Mesenchymal stem cell (in vitro differentiated cells and primary cell): ENCODE results near the gene BCL10.

Experiments used
- DNase-seq: peaks from one replicate; pipeline ENCODE4 v3.0.0-alpha.2; 2013
- H2AFZ ChIP-seq: one replicate; pipeline ENCODE4 v1.6.1; 2013; ENCODE audit warnings: low read depth, mild to moderate bottlenecking, control low read depth, inconsistent platforms, low read length, moderate library complexity
- H2AK5ac ChIP-seq: 2 replicates; pipeline ENCODE4 v1.6.1; 2013; ENCODE audit warnings: low read length, moderate library complexity, mild to moderate bottlenecking, inconsistent platforms; ENCODE audit not compliant: severe bottlenecking
- H2BK120ac ChIP-seq: one replicate; pipeline ENCODE4 v1.6.1; 2013; ENCODE audit warnings: low read depth, mild to moderate bottlenecking, inconsistent platforms, low read length, moderate library complexity
- H2BK12ac ChIP-seq, 2 experiments: one replicate each; pipeline ENCODE4 v1.6.1; 2013; ENCODE audit warnings: inconsistent platforms in 2 of 2, low read length in 2 of 2, mild to moderate bottlenecking in 2 of 2, moderate library complexity in 2 of 2, control low read depth in 1 of 2
- H2BK15ac ChIP-seq: one replicate; pipeline ENCODE4 v1.6.1; 2013; ENCODE audit warnings: mild to moderate bottlenecking, low read depth, inconsistent platforms; ENCODE audit not compliant: poor library complexity, severe bottlenecking
- H2BK5ac ChIP-seq: 2 replicates; pipeline ENCODE4 v1.6.1; 2013; ENCODE audit warnings: low read depth, mild to moderate bottlenecking, low read length, control low read depth, inconsistent platforms; ENCODE audit not compliant: poor library complexity, severe bottlenecking
- H3K14ac ChIP-seq, 2 experiments: one replicate each; pipeline ENCODE4 v1.6.1; 2013; ENCODE audit warnings: inconsistent platforms in 2 of 2, low read length in 2 of 2, control low read depth in 1 of 2, mild to moderate bottlenecking in 1 of 2, moderate library complexity in 1 of 2
- H3K18ac ChIP-seq, 2 experiments: one replicate each; pipeline ENCODE4 v1.6.1; 2013; ENCODE audit warnings: inconsistent platforms in 2 of 2, low read length in 2 of 2, control low read depth in 1 of 2, low read depth in 1 of 2, mild to moderate bottlenecking in 1 of 2
- H3K23ac ChIP-seq, 2 experiments: one replicate each; pipeline ENCODE4 v1.6.1; 2013; ENCODE audit warnings: inconsistent platforms in 2 of 2, low read length in 2 of 2, mild to moderate bottlenecking in 2 of 2, moderate library complexity in 2 of 2, control low read depth in 1 of 2
- H3K27ac ChIP-seq: 2 replicates; pipeline ENCODE4 v1.5.1; 2013; ENCODE audit warnings: mild to moderate bottlenecking, moderate library complexity, low read length, control low read depth, inconsistent platforms; ENCODE audit not compliant: poor library complexity, severe bottlenecking
- H3K27me3 ChIP-seq, 2 experiments: 2 replicates each; pipeline versions ENCODE4 v1.6.1 to v1.7.0; 2013; ENCODE audit warnings: low read length in 2 of 2, mild to moderate bottlenecking in 2 of 2, moderate library complexity in 2 of 2, control low read depth in 1 of 2, inconsistent platforms in 1 of 2; ENCODE audit not compliant: control insufficient read depth in 1 of 2, insufficient read depth in 1 of 2
- H3K36me3 ChIP-seq, 2 experiments: 2 replicates each; pipeline versions ENCODE4 v1.6.1 to v1.7.0; 2013; ENCODE audit warnings: low read length in 2 of 2, control low read depth in 1 of 2, inconsistent platforms in 1 of 2, low read depth in 1 of 2, mild to moderate bottlenecking in 1 of 2; ENCODE audit not compliant: insufficient read depth in 2 of 2, control insufficient read depth in 1 of 2
- H3K4ac ChIP-seq, 2 experiments: one replicate each; pipeline ENCODE4 v1.6.1; 2013; ENCODE audit warnings: inconsistent platforms in 2 of 2, low read length in 2 of 2, mild to moderate bottlenecking in 2 of 2, moderate library complexity in 2 of 2, control low read depth in 1 of 2, low read depth in 1 of 2
- H3K4me1 ChIP-seq: 2 replicates; pipeline ENCODE4 v1.6.1; 2013; ENCODE audit warnings: low read depth, low read length, control low read depth; ENCODE audit not compliant: control insufficient read depth, insufficient read depth
- H3K4me2 ChIP-seq: 2 replicates; pipeline ENCODE4 v1.6.1; 2013; ENCODE audit warnings: low read length, mild to moderate bottlenecking, inconsistent platforms; ENCODE audit not compliant: poor library complexity, severe bottlenecking
- H3K4me3 ChIP-seq, 2 experiments: 2 replicates each; pipeline versions ENCODE4 v1.5.1 to v1.7.0; 2013; ENCODE audit warnings: low read length in 2 of 2, mild to moderate bottlenecking in 2 of 2, control low read depth in 1 of 2, low read depth in 1 of 2; ENCODE audit not compliant: insufficient read depth in 1 of 2
- H3K79me1 ChIP-seq: replicated peaks from 2 replicates; pipeline ENCODE4 v1.6.1; 2013; ENCODE audit warnings: mild to moderate bottlenecking, control low read depth, low read length, inconsistent platforms; ENCODE audit not compliant: poor library complexity, severe bottlenecking
- H3K9ac ChIP-seq: 2 replicates; pipeline ENCODE4 v1.7.0; 2013; ENCODE audit warnings: mild to moderate bottlenecking, low read length, moderate library complexity
- H3K9me3 ChIP-seq: 2 replicates; pipeline ENCODE4 v1.7.0; 2013; ENCODE audit warnings: mild to moderate bottlenecking, low read length; ENCODE audit not compliant: control insufficient read depth
- H4K8ac ChIP-seq: one replicate; pipeline ENCODE4 v1.6.1; 2013; ENCODE audit warnings: inconsistent platforms, mild to moderate bottlenecking, low read length, moderate library complexity
- H4K91ac ChIP-seq: one replicate; pipeline ENCODE4 v1.6.1; 2013; ENCODE audit warnings: mild to moderate bottlenecking, low read length, inconsistent platforms
- WGBS: methylation state at CpG from one replicate; pipeline ENCODE4 v1.1.7; 2013; ENCODE audit warnings: mixed read lengths; 5-methylcytosine and 5-hydroxymethylcytosine counted together

The BCL10 gene

GRCh38 chr1:85279458-85280080 is 3.1 kb upstream of the BCL10 start:
- no peak overlapping the region for H3K23ac ChIP-seq
- no peaks in the 10 kb centered on the region for H3K9me3 ChIP-seq
- peak overlapping the region in 1 of 2 experiments; percentile 61 for H3K4me3 ChIP-seq
- peak overlapping the region; percentile 94 for H4K91ac ChIP-seq
- no peak overlapping the region for H2AFZ ChIP-seq
- peak overlapping the region; percentile 0 to 48 for H3K4ac ChIP-seq
- DNase-seq: no peak
- no peak overlapping the region for H2BK5ac ChIP-seq
- H3K18ac ChIP-seq: peak overlapping the region; percentile 70 to 82
- no peak overlapping the region for H2BK15ac ChIP-seq
- H2AK5ac ChIP-seq: peak overlapping the region; percentile 17
- peak overlapping the region; percentile 49 for H4K8ac ChIP-seq
- H3K36me3 ChIP-seq: peaks cover 0 to 2% of the 10 kb centered on the region in 2 experiments
- 92% methylated on average over 8 of the region's 10 CpGs for WGBS
- peak overlapping the region; percentile 70 for H3K9ac ChIP-seq
- peak overlapping the region; percentile 82 for H3K27ac ChIP-seq
- no peaks in the 10 kb centered on the region for H3K27me3 ChIP-seq
- peaks cover 12% of the 10 kb centered on the region for H3K79me1 ChIP-seq
- peak overlapping the region; percentile 83 to 97 for H2BK12ac ChIP-seq
- no peak overlapping the region for H3K14ac ChIP-seq
- H3K4me1 ChIP-seq: peaks cover 16% of the 10 kb centered on the region
- peak overlapping the region; percentile 9 for H2BK120ac ChIP-seq
- no peak overlapping the region for H3K4me2 ChIP-seq

GRCh38 chr1:85278853-85279314 is 2.5 kb upstream of the BCL10 start:
- Histone ChIP-seq H4K8ac (peak overlapping the region; percentile 49), H2BK5ac (no peak overlapping the region), H3K79me1 (peaks cover 6% of the 10 kb centered on the region), H2AFZ (no peak overlapping the region), H3K4me3 (peak overlapping the region in 1 of 2 experiments; percentile 61), H3K4ac (peak overlapping the region; percentile 0 to 25), H2BK15ac (no peak overlapping the region), H3K36me3 (peaks cover under 1% of the 10 kb centered on the region in 2 experiments), H2AK5ac (no peak overlapping the region), H2BK12ac (peak overlapping the region in 1 of 2 experiments; percentile 97), H3K27me3 (no peaks in the 10 kb centered on the region), H3K9me3 (no peaks in the 10 kb centered on the region), H3K18ac (peak overlapping the region; percentile 70 to 82), H3K23ac (no peak overlapping the region), H3K9ac (peak overlapping the region; percentile 70), H3K27ac (peak overlapping the region; percentile 82), H3K14ac (no peak overlapping the region), H3K4me2 (no peak overlapping the region), H3K4me1 (peaks cover 14% of the 10 kb centered on the region), H4K91ac (peak overlapping the region; percentile 94), H2BK120ac (peak overlapping the region; percentile 9)
- whole genome bisulfite sequencing: 0% methylated on average over 2 of the region's 2 CpGs
- DNase-seq: peak; percentile 97

GRCh38 chr1:85277802-85278201 is 1.4 kb upstream of the BCL10 start:
- Histone ChIP-seq H3K14ac (no peak overlapping the region), H2BK12ac (no peak overlapping the region), H3K27me3 (no peaks in the 10 kb centered on the region), H4K91ac (no peak overlapping the region), H3K27ac (no peak overlapping the region), H2BK5ac (no peak overlapping the region), H3K23ac (no peak overlapping the region), H3K79me1 (peaks cover 3% of the 10 kb centered on the region), H2BK120ac (no peak overlapping the region), H3K4me1 (peaks cover 9% of the 10 kb centered on the region), H4K8ac (no peak overlapping the region), H3K4ac (no peak overlapping the region), H2BK15ac (no peak overlapping the region), H3K4me2 (no peak overlapping the region), H2AFZ (no peak overlapping the region), H3K36me3 (peaks cover 0 to 9% of the 10 kb centered on the region in 2 experiments), H3K9ac (no peak overlapping the region), H3K9me3 (no peaks in the 10 kb centered on the region), H3K18ac (no peak overlapping the region), H3K4me3 (no peak overlapping the region), H2AK5ac (peak overlapping the region; percentile 88)
- 94% methylated on average over 3 of the region's 4 CpGs for WGBS
- DNase-seq: peak; percentile 68

GRCh38 chr1:85276978-85277639 is 677 bp upstream of the BCL10 start:
- Histone ChIP-seq H3K23ac (no peak overlapping the region), H3K79me1 (no peaks in the 10 kb centered on the region), H4K91ac (peak overlapping the region; percentile 70), H3K36me3 (peaks cover 0 to 14% of the 10 kb centered on the region in 2 experiments), H2AFZ (no peak overlapping the region), H3K4me2 (peak overlapping the region; percentile 29), H3K9me3 (no peaks in the 10 kb centered on the region), H3K27me3 (no peaks in the 10 kb centered on the region), H2BK12ac (no peak overlapping the region), H4K8ac (peak overlapping the region; percentile 70), H2BK5ac (no peak overlapping the region), H2BK120ac (peak overlapping the region; percentile 45), H2AK5ac (peak overlapping the region; percentile 88), H3K4me3 (peak overlapping the region in 1 of 2 experiments; percentile 98), H3K27ac (peak overlapping the region; percentile 53), H3K14ac (no peak overlapping the region), H3K18ac (peak overlapping the region; percentile 55 to 86), H3K4ac (peak overlapping the region in 1 of 2 experiments; percentile 37), H3K4me1 (peaks cover 9% of the 10 kb centered on the region), H2BK15ac (no peak overlapping the region), H3K9ac (peak overlapping the region; percentile 96)
- WGBS: 65% methylated on average over 6 of the region's 11 CpGs
- no peak for DNase-seq
